H9 (cell line): ENCODE measurements around the gene BRSK1. TPM values are rescaled to one million over a fixed set of nuclear protein-coding genes. Genes with fewer than 3 reads are reported as not detected.

Experiments
- DNase-seq: peaks from one replicate; pipeline ENCODE4 v3.0.0-alpha.2; 2017
- H2AFZ ChIP-seq: one replicate; pipeline ENCODE4 v1.6.1; 2013; ENCODE audit warnings: mild to moderate bottlenecking, low read length, control low read depth, moderate library complexity
- H2AK5ac ChIP-seq: 2 replicates; pipeline ENCODE4 v1.6.1; 2013; ENCODE audit warnings: low read length, control low read depth, mixed read lengths; ENCODE audit not compliant: insufficient read length
- H2BK120ac ChIP-seq: one replicate; pipeline ENCODE4 v1.6.1; 2013; ENCODE audit warnings: low read depth, mild to moderate bottlenecking, low read length, control low read depth, inconsistent platforms; ENCODE audit not compliant: poor library complexity, severe bottlenecking
- H2BK12ac ChIP-seq: 2 replicates; pipeline ENCODE4 v1.6.1; 2013; ENCODE audit warnings: low read length, control low read depth, mixed read lengths, low read depth; ENCODE audit not compliant: insufficient read length
- H2BK15ac ChIP-seq: 2 replicates; pipeline ENCODE4 v1.6.1; 2013; ENCODE audit warnings: low read depth, low read length, control low read depth
- H2BK20ac ChIP-seq: one replicate; pipeline ENCODE4 v1.6.1; 2013; ENCODE audit warnings: low read depth, mild to moderate bottlenecking, low read length, control low read depth, inconsistent platforms; ENCODE audit not compliant: poor library complexity, severe bottlenecking
- H2BK5ac ChIP-seq: 2 replicates; pipeline ENCODE4 v1.6.1; 2013; ENCODE audit warnings: low read length, control low read depth, mixed read lengths; ENCODE audit not compliant: insufficient read length
- H3K14ac ChIP-seq: 2 replicates; pipeline ENCODE4 v1.6.1; 2013; ENCODE audit warnings: low read length, control low read depth; ENCODE audit not compliant: insufficient read depth
- H3K18ac ChIP-seq: 2 replicates; pipeline ENCODE4 v1.6.1; 2013; ENCODE audit warnings: low read depth, mild to moderate bottlenecking, mixed read lengths, low read length, control low read depth; ENCODE audit not compliant: insufficient read length
- H3K23ac ChIP-seq: 2 replicates; pipeline ENCODE4 v1.6.1; 2013; ENCODE audit warnings: low read length, control low read depth, mixed read lengths, low read depth; ENCODE audit not compliant: insufficient read length
- H3K23me2 ChIP-seq: 2 replicates; pipeline ENCODE4 v1.6.1; 2013; ENCODE audit warnings: low read depth, mild to moderate bottlenecking, mixed read lengths, low read length, control low read depth; ENCODE audit not compliant: insufficient read length, poor library complexity, severe bottlenecking
- H3K27ac ChIP-seq: 2 replicates; pipeline ENCODE4 v1.5.1; 2013; ENCODE audit warnings: low read length, control low read depth, mixed read lengths, low read depth; ENCODE audit not compliant: insufficient read length
- H3K27me3 ChIP-seq: 2 replicates; pipeline ENCODE4 v1.6.1; 2013; ENCODE audit warnings: low read length, control low read depth, inconsistent platforms; ENCODE audit not compliant: insufficient read depth
- H3K4ac ChIP-seq: 2 replicates; pipeline ENCODE4 v1.6.1; 2013; ENCODE audit warnings: low read depth, mild to moderate bottlenecking, control low read depth, inconsistent platforms, low read length, moderate library complexity
- H3K4me1 ChIP-seq: 2 replicates; pipeline ENCODE4 v1.6.1; 2013; ENCODE audit warnings: low read length, control low read depth, inconsistent platforms; ENCODE audit not compliant: insufficient read depth
- H3K4me2 ChIP-seq: 2 replicates; pipeline ENCODE4 v1.6.1; 2013; ENCODE audit warnings: low read length, control low read depth, mixed read lengths; ENCODE audit not compliant: insufficient read length, insufficient read depth
- H3K56ac ChIP-seq: 2 replicates; pipeline ENCODE4 v1.6.1; 2013; ENCODE audit warnings: low read depth, mild to moderate bottlenecking, mixed read lengths, low read length, control low read depth; ENCODE audit not compliant: insufficient read length
- H3K79me1 ChIP-seq: 2 replicates; pipeline ENCODE4 v1.6.1; 2013; ENCODE audit warnings: low read depth, mild to moderate bottlenecking, moderate library complexity, low read length, control low read depth, inconsistent platforms; ENCODE audit not compliant: insufficient read depth, poor library complexity, severe bottlenecking
- H3K79me2 ChIP-seq: 2 replicates; pipeline ENCODE4 v1.6.1; 2013; ENCODE audit warnings: low read length, control low read depth, inconsistent platforms; ENCODE audit not compliant: insufficient read depth
- H3K9ac ChIP-seq: 2 replicates; pipeline ENCODE4 v1.6.1; 2013; ENCODE audit warnings: low read length, control low read depth, mixed read lengths; ENCODE audit not compliant: insufficient read length; ENCODE audit errors: extremely low read depth
- H3K9me3 ChIP-seq: one replicate; pipeline ENCODE4 v1.6.1; 2013; ENCODE audit warnings: low read depth, low read length, inconsistent platforms; ENCODE audit not compliant: control insufficient read depth
- H3T11ph ChIP-seq: one replicate; pipeline ENCODE4 v1.6.1; 2013; ENCODE audit warnings: mild to moderate bottlenecking, low read length, control low read depth, inconsistent platforms
- H4K20me1 ChIP-seq: one replicate; pipeline ENCODE4 v1.6.1; 2013; ENCODE audit not compliant: control insufficient read depth, insufficient read length, insufficient read depth
- H4K5ac ChIP-seq: 2 replicates; pipeline ENCODE4 v1.6.1; 2013; ENCODE audit warnings: low read depth, mild to moderate bottlenecking, mixed read lengths, low read length, control low read depth; ENCODE audit not compliant: insufficient read length
- H4K8ac ChIP-seq: replicated peaks from 2 replicates; pipeline ENCODE4 v1.6.1; 2013; ENCODE audit warnings: low read length, control low read depth, mixed read lengths, low read depth; ENCODE audit not compliant: insufficient read length
- H4K91ac ChIP-seq: 2 replicates; pipeline ENCODE4 v1.6.1; 2013; ENCODE audit warnings: low read depth, mild to moderate bottlenecking, moderate library complexity, mixed read lengths, low read length, control low read depth; ENCODE audit not compliant: insufficient read length
- H3K27ac Mint-ChIP-seq, 3 experiments: 2 replicates in 2 of 3; 3 replicates in 1 of 3; pipeline ENCODE4 v1.8.0; 2020 to 2021; ENCODE audit warnings: mixed read lengths in 3 of 3, mild to moderate bottlenecking in 1 of 3, moderate library complexity in 1 of 3
- H3K27me3 Mint-ChIP-seq: 2 replicates; pipeline ENCODE4 v1.8.0; 2021; ENCODE audit warnings: low read depth, mild to moderate bottlenecking, moderate library complexity, mixed read lengths
- H3K36me3 Mint-ChIP-seq, 3 experiments: 2 replicates in 2 of 3; 3 replicates in 1 of 3; pipeline ENCODE4 v1.8.0; 2020 to 2021; ENCODE audit warnings: low read depth in 3 of 3, mixed read lengths in 3 of 3; ENCODE audit not compliant: insufficient read depth in 1 of 3
- H3K4me1 Mint-ChIP-seq, 2 experiments: 2 replicates each; pipeline ENCODE4 v1.8.0; 2020; ENCODE audit warnings: mixed read lengths in 2 of 2
- H3K4me3 Mint-ChIP-seq, 2 experiments: 2 replicates in 1 of 2; 3 replicates in 1 of 2; pipeline ENCODE4 v1.8.0; 2020 to 2021; ENCODE audit warnings: mild to moderate bottlenecking in 2 of 2, mixed read lengths in 2 of 2, moderate library complexity in 1 of 2
- H3K9me3 Mint-ChIP-seq, 2 experiments: 2 replicates in 1 of 2; 3 replicates in 1 of 2; pipeline ENCODE4 v1.8.0; 2020; ENCODE audit warnings: mild to moderate bottlenecking in 2 of 2, mixed read lengths in 2 of 2, moderate library complexity in 1 of 2
- WGBS: extraction: QIAGEN DNeasy Blood & Tissue Kit; methylation state at CpG from one replicate; pipeline ENCODE4 v1.1.7; 2013; ENCODE audit warnings: missing lambda C conversion rate, low lambda C conversion rate, mixed read lengths; ENCODE audit not compliant: insufficient read length; ENCODE audit errors: extremely low coverage; 5-methylcytosine and 5-hydroxymethylcytosine counted together
- total RNA-seq: library from RNA; stranded (reverse); gene quantifications from 2 replicates; pipeline ENCODE4 v1.2.1, GENCODE V29; 2021
- TF ChIP-seq, protein P1 (sequence below): fragments of 200-600 bp; sonication (generic); conservative IDR thresholded peaks from 3 replicates; pipeline ENCODE4 v1.8.0; 2021; ENCODE audit warnings: antibody characterized with exemption, mild to moderate bottlenecking

The BRSK1 gene
- total RNA-seq, 1 experiment from 2014 or later = 43.5 TPM

DNA sequence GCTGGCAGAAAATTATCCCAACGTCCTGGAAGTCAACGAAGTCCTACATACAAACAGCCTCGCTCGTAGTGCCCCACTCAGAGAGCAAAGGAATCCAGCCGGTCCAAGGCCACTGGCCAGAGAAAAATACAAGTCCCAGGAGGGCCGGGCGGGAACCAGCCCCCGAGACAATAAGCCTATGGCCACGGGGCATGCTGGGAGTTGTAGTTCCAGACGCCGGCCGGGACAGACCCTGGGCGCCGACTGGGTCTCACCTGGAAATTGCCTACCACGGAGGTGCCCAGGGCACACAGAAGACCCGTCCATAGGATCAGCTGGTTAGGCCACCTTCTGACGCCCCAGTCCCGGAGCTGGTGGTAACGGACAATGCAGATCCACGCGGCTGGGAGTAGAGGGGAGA lies 36.0 kb downstream of the BRSK1 start:
- Mint-ChIP-seq H3K36me3 (no peaks in the 10 kb centered on the region), H3K9me3 (no peaks in the 10 kb centered on the region; a peak in 1 of 5 replicates), H3K27ac (0 out of 7 replicates have a peak overlapping the region, but pooled peaks of 1 of the 3 experiments have one; percentile 64), H3K4me1 (peaks cover 21 to 36% of the 10 kb centered on the region in 2 experiments), H3K4me3 (peak overlapping the region; percentile 61 to 81), H3K27me3 (peaks cover 23% of the 10 kb centered on the region)
- Histone ChIP-seq H2AK5ac (no peak overlapping the region), H4K20me1 (no peaks in the 10 kb centered on the region), H4K8ac (no peak overlapping the region), H3K23me2 (no peaks in the 10 kb centered on the region), H2BK120ac (no peak overlapping the region), H3K27me3 (no peaks in the 10 kb centered on the region; the same call in 1 of the 2 replicates), H3K56ac (no peak overlapping the region), H4K91ac (no peak overlapping the region), H2BK15ac (no peak overlapping the region), H4K5ac (no peak overlapping the region), H3K23ac (no peak overlapping the region), H3K27ac (no peak overlapping the region), H2BK5ac (no peak overlapping the region), H3K18ac (peak overlapping the region; percentile 43), H3K4me2 (peak overlapping the region; percentile 64), H3K79me2 (no peaks in the 10 kb centered on the region), H3K9ac (no peak overlapping the region), H3K9me3 (no peaks in the 10 kb centered on the region), H2AFZ (peak overlapping the region; percentile 88), H3K14ac (peak overlapping the region; percentile 64; the same call in 1 of the 2 replicates), H2BK20ac (no peak overlapping the region), H3K79me1 (no peaks in the 10 kb centered on the region), H3K4ac (no peak overlapping the region), H2BK12ac (no peak overlapping the region), H3K4me1 (no peaks in the 10 kb centered on the region), H3T11ph (no peak overlapping the region)
- DNase-seq = peak; percentile 92
- no CpG with 5 or more reads among the region's 21 CpGs for WGBS
- TF ChIP-seq, protein P1, sequence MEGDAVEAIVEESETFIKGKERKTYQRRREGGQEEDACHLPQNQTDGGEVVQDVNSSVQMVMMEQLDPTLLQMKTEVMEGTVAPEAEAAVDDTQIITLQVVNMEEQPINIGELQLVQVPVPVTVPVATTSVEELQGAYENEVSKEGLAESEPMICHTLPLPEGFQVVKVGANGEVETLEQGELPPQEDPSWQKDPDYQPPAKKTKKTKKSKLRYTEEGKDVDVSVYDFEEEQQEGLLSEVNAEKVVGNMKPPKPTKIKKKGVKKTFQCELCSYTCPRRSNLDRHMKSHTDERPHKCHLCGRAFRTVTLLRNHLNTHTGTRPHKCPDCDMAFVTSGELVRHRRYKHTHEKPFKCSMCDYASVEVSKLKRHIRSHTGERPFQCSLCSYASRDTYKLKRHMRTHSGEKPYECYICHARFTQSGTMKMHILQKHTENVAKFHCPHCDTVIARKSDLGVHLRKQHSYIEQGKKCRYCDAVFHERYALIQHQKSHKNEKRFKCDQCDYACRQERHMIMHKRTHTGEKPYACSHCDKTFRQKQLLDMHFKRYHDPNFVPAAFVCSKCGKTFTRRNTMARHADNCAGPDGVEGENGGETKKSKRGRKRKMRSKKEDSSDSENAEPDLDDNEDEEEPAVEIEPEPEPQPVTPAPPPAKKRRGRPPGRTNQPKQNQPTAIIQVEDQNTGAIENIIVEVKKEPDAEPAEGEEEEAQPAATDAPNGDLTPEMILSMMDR = no peak
